AML-193 (cell line): ENCODE data around the gene YPEL1.
A peak's percentile ranks its signal among the peaks of the same experiment; 100 is the strongest.
"Not testable (repeated sequence)": the region's sequence is repeated elsewhere in the genome, so short reads cannot be mapped to it uniquely, and the experiment has no call there.

Source experiments
- DNase-seq, 2 experiments: peaks; one replicate each; lab custom pipeline; 2025; lab: John Stamatoyannopoulos, UW

Gene YPEL1

GRCh38 chr22:21753374-21754111 lies 17.9 kb upstream of the YPEL1 start:
- DNase-seq: no peak

GRCh38 chr22:21752276-21752675 lies 16.7 kb upstream of the YPEL1 start:
- no peak for DNase-seq

GRCh38 chr22:21745948-21746347 lies 10.4 kb upstream of the YPEL1 start:
- no peak for DNase-seq

GRCh38 chr22:21744917-21745316 lies 9.3 kb upstream of the YPEL1 start:
- peak in 1 of 2 experiments; percentile 4 for DNase-seq

- no peak for DNase-seq
Observed at GRCh38 chr22:21741790-21742189, 6.2 kb upstream of the YPEL1 start.

- no peak for DNase-seq
Observed at GRCh38 chr22:21741059-21741458, 5.5 kb upstream of the YPEL1 start.

- DNase-seq: no peak
Observed at GRCh38 chr22:21739828-21740377, 4.3 kb upstream of the YPEL1 start.

- no peak for DNase-seq
Observed at GRCh38 chr22:21738966-21739365, 3.4 kb upstream of the YPEL1 start.

- no peak for DNase-seq
Observed at GRCh38 chr22:21738081-21738480, 2.5 kb upstream of the YPEL1 start.

GRCh38 chr22:21736948-21737347 lies 1.4 kb upstream of the YPEL1 start:
- DNase-seq: no peak

- no peak for DNase-seq
Observed at GRCh38 chr22:21736084-21736642, 569 bp upstream of the YPEL1 start.

- DNase-seq: peak in 1 of 2 experiments; percentile 9
Observed at GRCh38 chr22:21734540-21735199, 924 bp downstream of the YPEL1 start.

GRCh38 chr22:21731503-21731902 lies 4.1 kb downstream of the YPEL1 start:
- no peak for DNase-seq

GRCh38 chr22:21730535-21731308 lies 4.9 kb downstream of the YPEL1 start:
- no peak for DNase-seq

- DNase-seq: not testable (repeated sequence)
Observed at GRCh38 chr22:21729184-21729583, 6.4 kb downstream of the YPEL1 start.

- no peak for DNase-seq
Observed at GRCh38 chr22:21728270-21728669, 7.3 kb downstream of the YPEL1 start.

GRCh38 chr22:21727768-21728167 lies 7.8 kb downstream of the YPEL1 start:
- no peak for DNase-seq

GRCh38 chr22:21727159-21727558 lies 8.4 kb downstream of the YPEL1 start:
- no peak for DNase-seq

GRCh38 chr22:21726650-21727049 lies 8.9 kb downstream of the YPEL1 start:
- no peak for DNase-seq

GRCh38 chr22:21725956-21726649 lies 9.5 kb downstream of the YPEL1 start:
- DNase-seq: no peak

- not testable (repeated sequence) for DNase-seq
Observed at GRCh38 chr22:21724496-21724895, 11.1 kb downstream of the YPEL1 start.
